Muscle of arm (tissue), 12 donors: ENCODE measurements around the gene PRDM16. TPM values are rescaled to one million over a fixed set of nuclear protein-coding genes. Genes with fewer than 3 reads are reported as not detected.

ENCODE experiments used
- DNase-seq: peaks from one replicate; pipeline ENCODE4 v3.0.0-alpha.2; 2013
- polyA plus RNA-seq, 12 donors: library from polyadenylated mRNA; unstranded; fragments of 120-200 nt; gene quantifications; one replicate each; pipeline ENCODE4 v1.2.1, GENCODE V29; 2013; ENCODE audit not compliant: insufficient read length in 12 of 12

PRDM16 gene
- polyA plus RNA-seq, 12 donors: 0.66 to 2.0 (median 0.87) TPM; not detected in 2

- no peak for DNase-seq
These were observed 299.1 kb downstream of the PRDM16 start for GRCh38 chr1:3368059-3368458.

- no peak for DNase-seq
These were observed 299.9 kb downstream of the PRDM16 start for GRCh38 chr1:3368711-3369445.

GRCh38 chr1:3369446-3370076 lies 300.6 kb downstream of the PRDM16 start:
- peak; percentile 58 for DNase-seq

- no peak for DNase-seq
These were observed 302.1 kb downstream of the PRDM16 start for GRCh38 chr1:3370856-3371703.

DNA sequence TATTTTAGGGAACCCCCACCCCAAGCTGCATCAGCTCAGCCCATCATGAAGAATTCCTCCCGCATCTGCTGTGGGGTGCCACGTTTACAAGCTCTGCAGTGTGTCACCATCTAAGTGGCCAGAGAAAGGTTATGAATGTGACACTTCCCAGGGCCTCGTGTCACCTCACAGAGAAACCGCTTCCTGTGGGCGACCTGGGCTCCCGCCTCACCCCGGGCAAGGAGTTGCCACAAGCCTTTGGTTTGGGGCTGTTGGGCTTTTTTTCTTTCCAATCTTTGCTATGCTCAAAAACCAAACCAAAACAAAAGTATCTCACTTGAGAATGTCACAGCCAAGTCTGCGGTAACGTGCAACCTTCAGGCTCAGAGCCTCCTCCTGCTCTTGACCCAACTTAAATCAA lies 303.3 kb downstream of the PRDM16 start:
- DNase-seq: no peak

- DNase-seq: no peak
These were observed 304.2 kb downstream of the PRDM16 start for GRCh38 chr1:3373175-3373574.

GRCh38 chr1:3373700-3374405 lies 304.9 kb downstream of the PRDM16 start:
- DNase-seq: no peak

DNA sequence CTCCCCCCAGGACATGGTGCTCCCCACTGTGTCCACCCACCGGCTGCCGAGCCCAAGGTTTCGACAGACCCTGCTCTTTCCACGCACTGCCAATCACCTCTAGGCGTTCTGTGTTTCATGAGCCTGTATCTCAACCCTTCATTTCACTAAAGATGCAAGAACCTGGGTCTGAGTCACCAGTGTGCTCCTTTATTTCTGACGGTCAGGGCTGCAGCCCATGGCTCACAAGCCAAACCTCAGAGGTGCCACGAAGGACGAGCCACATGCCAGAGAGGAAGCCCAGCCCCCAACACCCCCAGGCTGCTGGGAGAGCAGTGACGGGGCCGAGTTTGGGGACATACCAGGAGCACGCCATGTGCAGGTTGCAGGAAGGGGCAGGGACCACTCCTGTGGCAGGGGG lies 306.2 kb downstream of the PRDM16 start:
- no peak for DNase-seq

- DNase-seq: no peak
These were observed 308.2 kb downstream of the PRDM16 start for GRCh38 chr1:3377166-3377565.

- DNase-seq: no peak
These were observed 308.7 kb downstream of the PRDM16 start for GRCh38 chr1:3377604-3378279.

DNA sequence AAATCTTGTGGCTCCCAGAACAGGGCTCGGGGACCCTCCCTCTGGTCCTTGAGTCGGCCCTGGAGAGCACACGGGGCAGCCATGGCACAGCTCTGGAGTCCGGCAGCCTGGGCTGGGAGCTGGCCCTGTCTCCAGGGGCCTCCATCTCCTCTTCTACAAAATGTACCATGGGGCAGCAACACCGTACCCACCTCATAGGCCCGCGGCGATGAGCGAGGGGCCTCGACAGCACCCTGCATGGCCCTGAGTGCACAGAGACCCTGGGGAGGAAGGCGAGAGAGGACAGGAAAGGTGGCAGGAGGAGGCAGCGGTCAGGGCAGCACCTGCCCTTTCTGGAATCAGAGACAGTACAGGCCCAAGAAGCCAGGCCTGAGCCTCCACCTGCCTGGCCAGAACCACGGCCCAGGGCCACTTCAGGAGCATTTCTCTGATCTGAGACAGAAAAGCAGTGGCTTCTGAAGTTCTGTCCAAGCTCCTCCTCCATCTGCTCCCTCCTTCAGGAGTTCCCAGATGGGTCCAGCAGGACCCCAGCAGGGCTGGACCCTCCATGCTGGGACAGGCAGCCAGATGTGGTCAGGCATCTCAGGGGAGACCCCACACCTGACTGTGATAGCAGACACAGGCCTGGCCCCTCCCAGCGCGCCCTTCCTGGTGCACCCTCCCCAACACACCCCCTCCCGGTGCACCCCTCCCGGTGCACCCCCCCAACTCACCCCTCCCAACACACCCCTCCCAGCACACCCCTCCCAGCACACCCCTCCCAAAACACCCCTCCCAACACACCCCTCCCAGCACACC lies 309.6 kb downstream of the PRDM16 start:
- DNase-seq: no peak

- no peak for DNase-seq
These were observed 310.9 kb downstream of the PRDM16 start for GRCh38 chr1:3379934-3380333.

DNA sequence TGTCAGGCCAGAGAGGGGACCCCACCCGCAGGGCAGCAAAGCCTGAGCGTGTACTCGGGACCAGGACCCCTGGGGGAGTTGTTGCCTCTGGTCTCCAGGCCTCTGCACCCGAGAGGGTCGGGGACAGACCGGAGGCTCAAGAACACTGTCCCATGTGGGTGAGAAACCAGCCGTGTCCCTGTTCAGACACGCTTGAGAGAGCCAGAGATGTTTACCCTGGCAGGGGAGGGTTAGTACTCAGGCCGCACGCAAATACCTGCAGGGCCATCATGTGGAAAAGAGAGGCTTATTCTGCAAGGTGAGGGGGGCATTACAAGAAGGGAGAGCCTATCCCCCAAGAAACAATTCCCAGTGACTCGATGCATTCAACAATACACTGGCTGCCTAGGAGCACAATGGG lies 311.5 kb downstream of the PRDM16 start:
- no peak for DNase-seq

GRCh38 chr1:3381901-3382300 lies 312.9 kb downstream of the PRDM16 start:
- DNase-seq: no peak

- no peak for DNase-seq
These were observed 313.5 kb downstream of the PRDM16 start for GRCh38 chr1:3382326-3383057.

DNA sequence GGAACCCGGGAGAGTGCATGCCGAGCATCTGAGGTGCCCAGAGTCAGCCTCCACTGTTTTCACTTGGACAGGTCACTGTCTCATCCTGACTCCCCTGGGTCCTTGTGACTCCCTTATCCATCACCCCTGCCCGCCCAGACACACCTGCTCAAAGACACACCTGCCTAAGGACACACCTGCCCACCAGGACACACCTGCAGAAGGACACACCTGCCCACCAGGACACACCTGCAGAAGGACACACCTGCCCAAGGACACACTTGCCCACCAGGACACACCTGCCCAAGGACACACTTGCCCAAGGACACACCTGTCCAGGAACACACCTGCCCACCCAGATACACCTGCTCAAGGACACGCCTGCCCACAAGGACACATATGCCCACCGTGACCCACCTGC lies 314.7 kb downstream of the PRDM16 start:
- DNase-seq: no peak

DNA sequence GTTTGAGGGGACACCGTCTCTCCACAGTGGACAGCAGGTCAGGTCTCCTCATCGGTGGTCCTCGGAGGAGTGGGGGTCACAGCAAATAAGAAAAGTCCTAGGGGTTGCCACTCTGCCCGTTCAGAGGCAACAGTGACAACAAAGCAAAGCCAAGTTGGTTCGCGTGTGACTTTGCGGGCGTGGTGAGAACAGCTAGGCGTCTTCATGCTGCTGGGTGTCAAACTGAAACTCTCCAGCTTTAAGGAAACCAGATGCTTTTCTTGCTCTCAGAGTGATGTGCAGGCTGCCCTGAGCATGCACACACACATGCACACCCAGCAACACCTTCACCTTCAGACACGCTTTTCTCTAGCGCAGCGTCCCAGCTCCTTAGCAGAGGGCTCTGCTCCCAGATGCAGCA lies 315.4 kb downstream of the PRDM16 start:
- DNase-seq: no peak

DNA sequence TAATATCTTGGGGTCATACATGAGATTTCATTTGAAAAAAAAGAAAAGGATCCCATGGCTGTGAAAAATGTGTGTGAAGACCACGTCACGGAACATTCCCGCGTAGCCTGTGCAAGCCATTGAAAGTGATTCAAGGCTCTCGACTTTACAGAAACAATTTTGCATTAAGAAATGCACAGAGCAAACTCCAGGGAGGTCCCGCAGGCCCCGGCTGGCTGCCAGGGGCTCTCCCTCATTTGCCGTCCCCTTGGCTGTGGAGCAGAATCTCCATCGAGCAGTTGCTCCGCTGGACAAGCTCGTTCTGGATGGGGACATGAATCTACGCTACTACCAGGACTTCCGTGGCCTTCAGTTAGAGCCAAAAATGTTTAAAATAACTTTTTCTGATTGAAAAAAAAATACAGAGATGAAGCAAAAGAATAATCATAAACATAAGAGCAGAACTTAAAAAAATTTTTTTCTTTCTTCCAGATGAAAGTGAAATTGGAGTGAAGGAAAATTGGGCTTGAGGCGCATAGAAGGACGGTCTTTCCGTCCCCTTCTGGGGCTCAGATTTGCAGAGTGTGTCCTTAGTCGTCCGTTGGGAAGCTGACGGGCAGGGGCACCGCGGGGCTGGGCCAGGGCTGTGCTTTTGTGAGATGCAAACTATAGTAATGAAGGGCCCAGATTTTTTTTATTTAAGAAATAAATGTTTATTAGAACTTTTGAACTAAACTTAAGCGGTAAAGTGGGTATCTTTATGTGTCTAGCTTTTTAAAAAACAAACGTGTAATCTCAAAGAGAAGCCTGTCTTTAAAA lies 317.4 kb downstream of the PRDM16 start:
- DNase-seq: peak; percentile 28

- DNase-seq: no peak
These were observed 318.4 kb downstream of the PRDM16 start for GRCh38 chr1:3387401-3387800.
